IMR-90 (cell line): ENCODE results near the gene FXYD6. TPM values are rescaled to one million over a fixed set of nuclear protein-coding genes. Genes with fewer than 3 reads are reported as not detected.

Experiments used
- ATAC-seq: fragments of 200-7000 bp; cut with Tn5 transposase; 2 replicates; pipeline ENCODE4 v1.9.1; 2020; ENCODE audit warnings: low read depth, mild to moderate bottlenecking, moderate library complexity
- BruUV-seq: library from RNA; stranded (reverse); fragments of 400-500 nt; replicated peaks from 2 replicates; lab custom pipeline; 2021; lab: Mats Ljungman, UMichigan
- CTCF ChIA-PET: fragments of 300-600 bp; formaldehyde crosslinking; extraction: SDS; loops from one replicate; lab custom pipeline; 2021; ENCODE audit warnings: antibody characterized with exemption; lab: Yijun Ruan, JAX
- POLR2A ChIA-PET: fragments of 300-600 bp; sonication (Branson Sonifier 250); formaldehyde crosslinking; loops from one replicate; lab custom pipeline; 2022; ENCODE audit warnings: antibody characterized with exemption; ENCODE audit not compliant: unreplicated experiment; lab: Charles Lee
- DNase-seq: peaks from one replicate; pipeline ENCODE4 v3.0.0; 2013
- H2AFZ ChIP-seq: replicated peaks from 2 replicates; pipeline ENCODE3; 2013; ENCODE audit warnings: low read length, mild to moderate bottlenecking; ENCODE audit not compliant: poor library complexity
- H2AK5ac ChIP-seq: 2 replicates; pipeline ENCODE4 v1.6.1; 2013; ENCODE audit warnings: low read depth, low read length, inconsistent platforms
- H2AK9ac ChIP-seq: replicated peaks from 2 replicates; pipeline ENCODE3; 2013; ENCODE audit warnings: mild to moderate bottlenecking, low read depth, low read length, moderate library complexity; ENCODE audit not compliant: poor library complexity
- H2BK120ac ChIP-seq: 2 replicates; pipeline ENCODE4 v1.6.1; 2013; ENCODE audit warnings: low read depth, low read length, inconsistent platforms
- H2BK15ac ChIP-seq: 3 replicates; pipeline ENCODE4 v1.6.1; 2013; ENCODE audit warnings: low read depth, low read length, inconsistent platforms
- H2BK20ac ChIP-seq: 2 replicates; pipeline ENCODE4 v1.6.1; 2013; ENCODE audit warnings: low read depth, mild to moderate bottlenecking, inconsistent platforms, low read length, moderate library complexity
- H2BK5ac ChIP-seq: 2 replicates; pipeline ENCODE4 v1.6.1; 2013; ENCODE audit warnings: mild to moderate bottlenecking, low read depth, low read length, inconsistent platforms; ENCODE audit not compliant: poor library complexity, severe bottlenecking
- H3K14ac ChIP-seq: replicated peaks from 2 replicates; pipeline ENCODE4 v1.6.1; 2013; ENCODE audit warnings: low read depth, low read length, inconsistent platforms
- H3K18ac ChIP-seq: 2 replicates; pipeline ENCODE4 v1.6.1; 2013; ENCODE audit warnings: low read depth, low read length, control low read depth
- H3K23ac ChIP-seq: 2 replicates; pipeline ENCODE4 v1.6.1; 2013; ENCODE audit warnings: low read depth, low read length, inconsistent platforms
- H3K27ac ChIP-seq: 2 replicates; pipeline ENCODE4 v1.5.1; 2013; ENCODE audit warnings: mild to moderate bottlenecking, control low read depth, low read length; ENCODE audit not compliant: insufficient read depth
- H3K27me3 ChIP-seq: 2 replicates; pipeline ENCODE4 v1.6.1; 2013; ENCODE audit warnings: low read length; ENCODE audit not compliant: control insufficient read depth, insufficient read depth
- H3K36me3 ChIP-seq: 2 replicates; pipeline ENCODE4 v1.6.1; 2013; ENCODE audit warnings: low read length, mixed read lengths; ENCODE audit not compliant: control insufficient read depth, insufficient read depth
- H3K4ac ChIP-seq: 2 replicates; pipeline ENCODE4 v1.6.1; 2013; ENCODE audit warnings: low read depth, low read length, inconsistent platforms
- H3K4me1 ChIP-seq: 2 replicates; pipeline ENCODE4 v1.6.1; 2013; ENCODE audit warnings: low read length, mixed read lengths; ENCODE audit not compliant: control insufficient read depth, insufficient read depth
- H3K4me2 ChIP-seq: 2 replicates; pipeline ENCODE4 v1.6.1; 2013; ENCODE audit warnings: low read depth, mild to moderate bottlenecking, control low read depth, low read length, moderate library complexity
- H3K4me3 ChIP-seq: 2 replicates; pipeline ENCODE4 v1.5.1; 2013; ENCODE audit warnings: low read depth, mild to moderate bottlenecking, control low read depth, low read length, moderate library complexity; ENCODE audit not compliant: insufficient read depth
- H3K56ac ChIP-seq: 2 replicates; pipeline ENCODE4 v1.6.1; 2013; ENCODE audit warnings: low read length, inconsistent platforms; ENCODE audit not compliant: insufficient read depth; ENCODE audit errors: extremely low read depth
- H3K79me1 ChIP-seq, 2 experiments: 2 replicates each; pipeline ENCODE4 v1.6.1; 2013; ENCODE audit warnings: low read length in 2 of 2, inconsistent platforms in 1 of 2, low read depth in 1 of 2
- H3K9ac ChIP-seq: 2 replicates; pipeline ENCODE4 v1.6.1; 2013; ENCODE audit warnings: low read depth, low read length, control low read depth
- H3K9me1 ChIP-seq: 2 replicates; pipeline ENCODE4 v1.6.1; 2013; ENCODE audit warnings: low read length, inconsistent platforms; ENCODE audit not compliant: insufficient read depth
- H3K9me3 ChIP-seq: 2 replicates; pipeline ENCODE4 v1.6.1; 2013; ENCODE audit warnings: low read length; ENCODE audit not compliant: control insufficient read depth, insufficient read depth
- H4K20me1 ChIP-seq: 2 replicates; pipeline ENCODE4 v1.6.1; 2013; ENCODE audit warnings: low read length, inconsistent platforms; ENCODE audit not compliant: insufficient read depth
- H4K5ac ChIP-seq: 2 replicates; pipeline ENCODE4 v1.6.1; 2013; ENCODE audit warnings: mild to moderate bottlenecking, low read depth, low read length, control low read depth
- H4K8ac ChIP-seq, 2 experiments: 2 replicates each; pipeline ENCODE4 v1.6.1; 2013; ENCODE audit warnings: low read depth in 2 of 2, low read length in 2 of 2, control low read depth in 1 of 2, inconsistent platforms in 1 of 2
- H4K91ac ChIP-seq: 2 replicates; pipeline ENCODE4 v1.6.1; 2013; ENCODE audit warnings: low read depth, low read length, inconsistent platforms; ENCODE audit not compliant: insufficient read depth
- BHLHE40 ChIP-seq: fragments of 150-350 bp; IDR thresholded peaks from 2 replicates; pipeline ENCODE4 v1.6.1; 2016; ENCODE audit warnings: mild to moderate bottlenecking, low read depth, low read length
- CEBPB ChIP-seq: IDR thresholded peaks from 2 replicates; pipeline ENCODE4 v1.6.1; 2012; ENCODE audit warnings: low read depth, low read length, improper control_type of control experiment
- CHD1 ChIP-seq: IDR thresholded peaks from 2 replicates; pipeline ENCODE4 v1.6.1; 2012; ENCODE audit warnings: low read depth, low read length, improper control_type of control experiment
- FOS ChIP-seq: fragments of 150-350 bp; IDR thresholded peaks from 2 replicates; pipeline ENCODE4 v1.6.1; 2016; ENCODE audit warnings: low read depth, low read length
- MAFK ChIP-seq: IDR thresholded peaks from 2 replicates; pipeline ENCODE4 v1.6.1; 2012; ENCODE audit warnings: low read depth, low read length, improper control_type of control experiment
- MAZ ChIP-seq: IDR thresholded peaks from 2 replicates; pipeline ENCODE4 v1.6.1; 2012; ENCODE audit warnings: low read depth, mild to moderate bottlenecking, low read length, improper control_type of control experiment, moderate library complexity, borderline replicate concordance
- MXI1 ChIP-seq: IDR thresholded peaks from 2 replicates; pipeline ENCODE4 v1.6.1; 2012; ENCODE audit warnings: low read depth, mild to moderate bottlenecking, low read length, moderate library complexity, borderline replicate concordance
- NFE2L2 ChIP-seq: fragments of 150-350 bp; IDR thresholded peaks from 2 replicates; pipeline ENCODE4 v1.6.1; 2016; ENCODE audit warnings: low read depth, mild to moderate bottlenecking, low read length
- POLR2A ChIP-seq: IDR thresholded peaks from 2 replicates; pipeline ENCODE4 v1.6.1; 2012; ENCODE audit warnings: mild to moderate bottlenecking, low read depth, low read length
- RAD21 ChIP-seq: IDR thresholded peaks from 2 replicates; pipeline ENCODE4 v1.6.1; 2012; ENCODE audit warnings: low read length, improper control_type of control experiment
- RCOR1 ChIP-seq: IDR thresholded peaks from 2 replicates; pipeline ENCODE4 v1.6.1; 2012; ENCODE audit warnings: mild to moderate bottlenecking, low read length, improper control_type of control experiment; ENCODE audit not compliant: insufficient replicate concordance
- RFX5 ChIP-seq: IDR thresholded peaks from 2 replicates; pipeline ENCODE4 v1.8.0; 2012; ENCODE audit warnings: low read depth, mild to moderate bottlenecking, low read length, moderate library complexity
- SMC3 ChIP-seq: fragments of 150-350 bp; IDR thresholded peaks from 2 replicates; pipeline ENCODE4 v1.6.1; 2016; ENCODE audit warnings: low read depth, mild to moderate bottlenecking, antibody characterized with exemption, low read length, moderate library complexity
- WGBS, 2 experiments: methylation state at CpG; one replicate each; pipeline versions ENCODE4 v1.1.5 to v1.1.7; 2013; ENCODE audit warnings: missing lambda C conversion rate in 2 of 2; ENCODE audit not compliant: insufficient read length in 1 of 2; ENCODE audit errors: extremely low coverage in 2 of 2; 5-methylcytosine and 5-hydroxymethylcytosine counted together
- dilution Hi-C: fragments of 300-500 bp; cut with HindIII; formaldehyde crosslinking; loops from one replicate; pipeline ENCODE4 v1.14.3; 2018; ENCODE audit warnings: low sequenced_read_pairs; ENCODE audit not compliant: unreplicated experiment
- in situ Hi-C: fragments of 300-500 bp; cut with MboI; formaldehyde crosslinking; loops from 3 replicates; pipeline ENCODE4 v1.14.3; 2019; ENCODE audit warnings: low sequenced_read_pairs, inconsistent platforms, mixed read lengths
- intact Hi-C: fragments of 100-400 bp; cut with micrococcal nuclease; formaldehyde crosslinking; loops from 2 replicates; pipeline ENCODE4 v1.10.0; 2022
- polyA plus RNA-seq, 3 experiments: library from polyadenylated mRNA; depleted of rRNA; stranded (reverse); fragments of >200 nt; gene quantifications; 2 replicates each; pipeline ENCODE4 v1.2.3, GENCODE V29; 2012; ENCODE audit warnings: low replicate concordance in 1 of 3
- total RNA-seq: library from RNA; depleted of rRNA; stranded (reverse); fragments of >200 nt; gene quantifications from 2 replicates; pipeline ENCODE4 v1.2.3, GENCODE V29; 2012
- TF ChIP-seq, protein P1 (sequence below): conservative IDR thresholded peaks from 2 replicates; pipeline ENCODE4 v1.5.1; 2012; ENCODE audit warnings: mild to moderate bottlenecking, low read depth, low read length, improper control_type of control experiment
- TF ChIP-seq, protein P2 (sequence below): fragments of 150-350 bp; IDR thresholded peaks from 2 replicates; pipeline ENCODE4 v1.6.1; 2016; ENCODE audit warnings: low read depth, mild to moderate bottlenecking, low read length, moderate library complexity, borderline replicate concordance
- TF ChIP-seq, protein P3 (sequence below): fragments of 150-350 bp; IDR thresholded peaks from 2 replicates; pipeline ENCODE4 v1.6.1; 2017; ENCODE audit warnings: mild to moderate bottlenecking, antibody characterized with exemption, low read length, low read depth

FXYD6 gene
- total and polyA plus RNA-seq, 2 of the 4 experiments (the other 2 are of a cell fraction): 0.32 TPM; not detected in 1

GRCh38 chr11:117792992-117793391, 83.5 kb downstream of the FXYD6 start:
- no peak overlapping the region for H3K14ac ChIP-seq
- no peak overlapping the region for H3K27ac ChIP-seq
- ChIA-PET CTCF (no interaction called here), POLR2A (no interaction called here)
- no peak overlapping the region for H2AFZ ChIP-seq
- no peaks in the 10 kb centered on the region for H3K9me3 ChIP-seq
- H4K91ac ChIP-seq: no peak overlapping the region
- in situ Hi-C loops: no loop called here
- no peak for ATAC-seq
- H4K5ac ChIP-seq: no peak overlapping the region
- H2BK120ac ChIP-seq: no peak overlapping the region
- no peak overlapping the region for H4K8ac ChIP-seq
- H2BK20ac ChIP-seq: no peak overlapping the region
- H3K4me3 ChIP-seq: no peak overlapping the region
- no peak overlapping the region for H3K4me2 ChIP-seq
- 20% methylated on average over 1 of the region's 6 CpGs; no CpG with 5 or more reads in 1 of the 2 experiments for WGBS, 2 experiments
- H3K56ac ChIP-seq: no peak overlapping the region
- no peaks in the 10 kb centered on the region for H3K36me3 ChIP-seq
- no peak for TF ChIP-seq MAZ
- no peak for TF ChIP-seq FOS
- no peak for TF ChIP-seq BHLHE40
- no peak for TF ChIP-seq POLR2A
- TF ChIP-seq RCOR1: no peak
- TF ChIP-seq RFX5: no peak
- TF ChIP-seq MAFK: no peak
- TF ChIP-seq CEBPB: no peak
- TF ChIP-seq, protein P1, sequence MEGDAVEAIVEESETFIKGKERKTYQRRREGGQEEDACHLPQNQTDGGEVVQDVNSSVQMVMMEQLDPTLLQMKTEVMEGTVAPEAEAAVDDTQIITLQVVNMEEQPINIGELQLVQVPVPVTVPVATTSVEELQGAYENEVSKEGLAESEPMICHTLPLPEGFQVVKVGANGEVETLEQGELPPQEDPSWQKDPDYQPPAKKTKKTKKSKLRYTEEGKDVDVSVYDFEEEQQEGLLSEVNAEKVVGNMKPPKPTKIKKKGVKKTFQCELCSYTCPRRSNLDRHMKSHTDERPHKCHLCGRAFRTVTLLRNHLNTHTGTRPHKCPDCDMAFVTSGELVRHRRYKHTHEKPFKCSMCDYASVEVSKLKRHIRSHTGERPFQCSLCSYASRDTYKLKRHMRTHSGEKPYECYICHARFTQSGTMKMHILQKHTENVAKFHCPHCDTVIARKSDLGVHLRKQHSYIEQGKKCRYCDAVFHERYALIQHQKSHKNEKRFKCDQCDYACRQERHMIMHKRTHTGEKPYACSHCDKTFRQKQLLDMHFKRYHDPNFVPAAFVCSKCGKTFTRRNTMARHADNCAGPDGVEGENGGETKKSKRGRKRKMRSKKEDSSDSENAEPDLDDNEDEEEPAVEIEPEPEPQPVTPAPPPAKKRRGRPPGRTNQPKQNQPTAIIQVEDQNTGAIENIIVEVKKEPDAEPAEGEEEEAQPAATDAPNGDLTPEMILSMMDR: no peak
- TF ChIP-seq CHD1: no peak
- TF ChIP-seq MXI1: no peak
- no peak for TF ChIP-seq RAD21
- TF ChIP-seq SMC3: no peak
- TF ChIP-seq, protein P2, sequence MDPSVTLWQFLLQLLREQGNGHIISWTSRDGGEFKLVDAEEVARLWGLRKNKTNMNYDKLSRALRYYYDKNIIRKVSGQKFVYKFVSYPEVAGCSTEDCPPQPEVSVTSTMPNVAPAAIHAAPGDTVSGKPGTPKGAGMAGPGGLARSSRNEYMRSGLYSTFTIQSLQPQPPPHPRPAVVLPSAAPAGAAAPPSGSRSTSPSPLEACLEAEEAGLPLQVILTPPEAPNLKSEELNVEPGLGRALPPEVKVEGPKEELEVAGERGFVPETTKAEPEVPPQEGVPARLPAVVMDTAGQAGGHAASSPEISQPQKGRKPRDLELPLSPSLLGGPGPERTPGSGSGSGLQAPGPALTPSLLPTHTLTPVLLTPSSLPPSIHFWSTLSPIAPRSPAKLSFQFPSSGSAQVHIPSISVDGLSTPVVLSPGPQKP: no peak
- no peak for TF ChIP-seq NFE2L2
- TF ChIP-seq, protein P3, sequence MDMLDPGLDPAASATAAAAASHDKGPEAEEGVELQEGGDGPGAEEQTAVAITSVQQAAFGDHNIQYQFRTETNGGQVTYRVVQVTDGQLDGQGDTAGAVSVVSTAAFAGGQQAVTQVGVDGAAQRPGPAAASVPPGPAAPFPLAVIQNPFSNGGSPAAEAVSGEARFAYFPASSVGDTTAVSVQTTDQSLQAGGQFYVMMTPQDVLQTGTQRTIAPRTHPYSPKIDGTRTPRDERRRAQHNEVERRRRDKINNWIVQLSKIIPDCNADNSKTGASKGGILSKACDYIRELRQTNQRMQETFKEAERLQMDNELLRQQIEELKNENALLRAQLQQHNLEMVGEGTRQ: no peak
- no peak overlapping the region for H2AK5ac ChIP-seq
- H2BK5ac ChIP-seq: no peak overlapping the region
- no peak overlapping the region for H3K18ac ChIP-seq
- no TSS peak for BruUV-seq
- H3K4ac ChIP-seq: no peak overlapping the region
- no peak overlapping the region for H2AK9ac ChIP-seq
- H3K27me3 ChIP-seq: peaks cover 39% of the 10 kb centered on the region
- H3K79me1 ChIP-seq: no peaks in the 10 kb centered on the region
- intact Hi-C loops: no loop called here
- no peaks in the 10 kb centered on the region for H3K4me1 ChIP-seq
- H3K9me1 ChIP-seq: no peaks in the 10 kb centered on the region
- no peak overlapping the region for H3K9ac ChIP-seq
- DNase-seq: no peak
- no peak overlapping the region for H2BK15ac ChIP-seq
- H3K23ac ChIP-seq: no peak overlapping the region
- H4K20me1 ChIP-seq: no peaks in the 10 kb centered on the region
- dilution Hi-C loops: no loop called here
